ENCODE data around the gene CCDC136.
A peak's percentile ranks its signal among the peaks of the same experiment; 100 is the strongest.

CCDC136 gene

DNA sequence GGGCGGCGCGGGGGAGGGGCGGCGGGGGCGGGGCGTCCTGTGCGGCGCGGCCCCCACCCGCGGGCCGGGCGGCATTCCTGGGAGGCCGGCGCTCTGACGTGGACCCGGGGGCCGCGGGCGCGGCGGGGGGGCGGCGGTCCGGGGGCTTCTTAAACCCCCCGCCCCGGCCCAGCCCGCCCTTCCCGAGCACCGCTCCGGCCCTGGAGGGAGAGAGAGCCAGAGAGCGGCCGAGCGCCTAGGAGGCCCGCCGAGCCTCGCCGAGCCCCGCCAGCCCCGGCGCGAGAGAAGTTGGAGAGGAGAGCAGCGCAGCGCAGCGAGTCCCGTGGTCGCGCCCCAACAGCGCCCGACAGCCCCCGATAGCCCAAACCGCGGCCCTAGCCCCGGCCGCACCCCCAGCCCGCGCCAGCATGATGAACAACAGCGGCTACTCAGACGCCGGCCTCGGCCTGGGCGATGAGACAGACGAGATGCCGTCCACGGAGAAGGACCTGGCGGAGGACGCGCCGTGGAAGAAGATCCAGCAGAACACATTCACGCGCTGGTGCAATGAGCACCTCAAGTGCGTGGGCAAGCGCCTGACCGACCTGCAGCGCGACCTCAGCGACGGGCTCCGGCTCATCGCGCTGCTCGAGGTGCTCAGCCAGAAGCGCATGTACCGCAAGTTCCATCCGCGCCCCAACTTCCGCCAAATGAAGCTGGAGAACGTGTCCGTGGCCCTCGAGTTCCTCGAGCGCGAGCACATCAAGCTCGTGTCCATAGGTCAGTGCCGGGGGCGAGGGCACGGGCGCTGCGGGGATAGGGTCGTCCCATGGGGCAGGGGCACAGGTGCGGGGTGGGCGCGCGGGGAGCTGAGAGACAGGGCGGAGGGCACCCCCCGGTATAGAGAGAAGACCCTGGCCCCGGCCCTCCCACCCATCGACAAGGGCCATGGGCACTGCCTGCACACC, 38.7 kb downstream of the CCDC136 start, which contains the start of gene FLNC:
FLNC (plus strand) TSS at position 176 of the 947 bp plus-strand sequence; CDS start at position 408, 232 bp downstream.
- peaks cover 46% of the 10 kb centered on the region for H3K27me3 Mint-ChIP-seq
- no peak within 1 kb of the TSS for H3K27ac Mint-ChIP-seq
- H3K4me1 Mint-ChIP-seq (ENCODE audit: low read depth) = peaks cover 19% of the 10 kb centered on the region
- H3K36me3 Mint-ChIP-seq (ENCODE audit: low read depth) = no peaks in the 10 kb centered on the region
- no peaks in the 10 kb centered on the region for H3K9me3 Mint-ChIP-seq
- H3K4me3 Mint-ChIP-seq = peak within 1 kb of the TSS; percentile 51

DNA sequence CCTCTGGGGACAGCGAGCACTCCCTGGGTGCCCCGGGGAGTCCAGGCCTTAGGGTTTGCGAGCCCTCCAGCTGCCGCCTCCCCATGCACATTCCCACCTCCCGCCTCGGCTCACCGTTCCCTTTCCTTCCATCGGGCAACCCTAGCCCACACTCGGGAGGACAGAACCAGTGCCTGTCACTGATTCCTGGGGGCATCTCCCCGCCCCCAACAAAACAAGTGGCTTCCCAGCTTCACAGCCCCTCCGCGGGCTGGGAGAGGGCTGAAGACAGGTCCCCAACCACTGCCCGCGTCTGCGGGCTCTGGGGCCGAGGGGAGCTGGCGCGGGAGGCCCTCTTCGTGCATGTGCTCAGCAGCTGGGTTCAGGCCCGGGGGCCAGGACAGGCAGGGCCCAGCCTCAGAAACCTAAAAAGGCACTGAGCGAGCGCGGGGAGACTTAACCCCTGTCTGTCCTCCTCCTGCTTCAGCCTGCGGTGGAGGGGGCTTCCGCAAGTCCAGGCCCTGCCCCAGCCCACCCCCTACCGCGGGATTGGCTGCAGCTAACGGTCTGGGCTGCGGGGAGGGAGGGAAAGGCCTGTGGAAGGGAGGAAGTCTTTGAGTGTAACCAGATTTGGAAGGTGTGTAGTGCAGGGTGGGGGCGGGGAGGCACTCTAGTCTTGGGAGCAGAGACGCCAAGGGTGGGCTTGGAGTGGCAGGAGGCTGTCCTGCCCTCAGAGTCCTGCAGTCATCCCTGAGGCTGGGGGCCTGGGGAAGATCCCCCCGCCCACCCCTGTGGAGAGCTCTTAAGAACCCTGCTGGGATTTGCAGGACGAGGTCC, 39.6 kb downstream of the CCDC136 start:
- H3K4me1 Mint-ChIP-seq (ENCODE audit: low read depth) = peaks cover 19% of the 10 kb centered on the region
- H3K9me3 Mint-ChIP-seq = no peaks in the 10 kb centered on the region
- peaks cover 46% of the 10 kb centered on the region for H3K27me3 Mint-ChIP-seq
- H3K27ac Mint-ChIP-seq = no peak overlapping the region
- H3K4me3 Mint-ChIP-seq = peak overlapping the region; percentile 35
- H3K36me3 Mint-ChIP-seq (ENCODE audit: low read depth) = no peaks in the 10 kb centered on the region

DNA sequence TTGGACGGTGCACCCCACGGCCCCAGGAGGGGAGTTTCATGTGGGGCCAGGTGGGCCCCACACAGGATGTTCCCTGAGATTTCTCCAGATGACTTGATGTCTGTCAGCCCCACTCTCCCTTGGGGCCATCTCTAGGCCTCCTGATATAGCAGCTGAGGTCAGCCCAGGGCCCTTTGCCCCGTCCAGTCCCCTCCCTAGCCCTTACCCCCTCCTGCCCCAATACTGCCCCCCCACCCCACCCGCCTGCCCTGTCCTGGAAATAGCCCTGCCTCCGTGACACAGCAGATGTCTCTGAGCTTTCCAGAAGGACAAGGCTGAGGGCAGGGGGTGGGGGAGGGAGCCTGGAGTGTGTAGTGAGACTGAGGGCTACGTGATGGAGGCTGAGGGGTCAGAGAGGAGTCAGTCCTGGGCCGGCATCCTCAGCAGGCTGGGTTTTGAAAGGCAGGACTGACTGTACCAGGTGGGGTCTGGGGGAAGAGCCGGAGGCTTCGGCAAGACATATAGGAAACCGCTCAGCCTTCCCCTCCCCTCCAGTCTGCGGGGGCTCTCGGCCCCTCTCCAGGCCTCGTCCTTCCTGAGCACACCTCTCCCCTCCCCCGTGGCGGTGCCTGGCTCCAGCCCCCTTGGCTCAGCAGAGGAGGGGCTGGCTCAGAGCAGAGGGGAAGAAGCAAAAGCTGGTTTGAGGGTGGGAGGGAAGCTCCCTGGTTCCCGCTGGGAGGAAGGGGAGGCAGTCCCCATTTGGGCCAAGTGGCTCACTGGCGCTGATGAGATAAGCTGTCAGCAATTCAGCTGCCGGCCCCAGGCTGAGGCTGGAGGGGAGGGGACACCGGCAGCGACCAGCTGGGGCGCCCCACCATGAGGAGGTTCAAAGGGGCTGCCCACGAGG, 40.5 kb downstream of the CCDC136 start:
- Mint-ChIP-seq H3K27ac (no peak overlapping the region), H3K4me3 (no peak overlapping the region), H3K27me3 (peaks cover 40% of the 10 kb centered on the region), H3K4me1 (ENCODE audit: low read depth) (peaks cover 19% of the 10 kb centered on the region), H3K9me3 (no peaks in the 10 kb centered on the region), H3K36me3 (ENCODE audit: low read depth) (no peaks in the 10 kb centered on the region)

DNA sequence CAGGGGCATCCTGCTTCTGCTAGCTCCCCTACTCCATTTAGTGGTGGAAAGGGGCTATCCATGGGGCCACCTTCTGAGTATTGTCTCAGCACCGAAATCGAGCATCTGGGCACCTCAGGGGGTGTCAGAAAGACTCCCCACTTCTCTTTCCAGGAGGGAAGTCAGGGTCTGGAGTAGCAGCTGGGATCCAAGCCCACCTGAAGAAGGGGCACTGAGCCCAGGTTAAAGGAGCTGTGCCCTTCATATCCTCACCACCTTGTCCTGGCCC, 41.0 kb downstream of the CCDC136 start:
- peaks cover 19% of the 10 kb centered on the region for H3K4me1 Mint-ChIP-seq (ENCODE audit: low read depth)
- H3K36me3 Mint-ChIP-seq (ENCODE audit: low read depth) = no peaks in the 10 kb centered on the region
- no peaks in the 10 kb centered on the region for H3K9me3 Mint-ChIP-seq
- H3K27ac Mint-ChIP-seq = no peak overlapping the region
- H3K4me3 Mint-ChIP-seq = no peak overlapping the region
- peaks cover 38% of the 10 kb centered on the region for H3K27me3 Mint-ChIP-seq

DNA sequence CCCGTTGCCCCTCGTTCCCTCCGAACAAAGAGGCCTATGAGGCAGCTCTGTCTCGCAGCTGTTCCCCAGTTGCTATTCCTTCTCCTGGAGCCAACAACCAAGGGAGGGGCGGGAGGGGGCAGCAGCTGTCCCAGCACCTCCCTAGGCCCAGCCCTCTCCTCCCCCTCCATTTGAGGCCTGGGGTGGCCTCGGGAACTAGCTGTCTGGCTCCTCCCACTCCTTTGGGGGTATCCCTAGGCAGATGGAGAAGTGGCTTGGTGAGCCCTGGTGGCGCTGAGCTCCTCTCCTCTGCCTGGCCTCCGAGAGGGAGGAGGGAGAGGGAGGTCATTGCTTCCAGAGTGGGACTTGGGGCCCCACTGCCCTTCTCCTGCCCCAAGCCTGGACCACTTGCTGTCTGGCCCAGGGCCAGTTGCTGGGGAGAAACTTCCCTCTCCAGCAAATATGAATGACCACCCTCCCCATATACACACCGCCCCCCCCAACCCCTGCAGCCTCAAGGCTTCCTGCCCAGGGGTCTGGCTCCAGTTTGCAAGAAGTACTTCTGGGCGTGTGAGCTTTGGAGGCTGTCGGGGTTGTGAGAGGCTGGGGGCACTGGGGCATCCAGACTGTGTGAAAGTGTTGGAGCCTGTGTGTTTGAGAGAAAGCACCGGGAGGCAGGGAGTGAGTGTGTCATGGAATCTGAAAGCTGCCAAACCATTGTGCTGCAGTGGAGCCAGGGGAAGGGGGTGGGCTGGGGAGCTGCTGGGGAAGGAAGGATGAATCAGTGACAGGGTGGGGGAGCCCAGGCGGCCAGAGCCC, 41.6 kb downstream of the CCDC136 start:
- H3K4me3 Mint-ChIP-seq = no peak overlapping the region
- H3K4me1 Mint-ChIP-seq (ENCODE audit: low read depth) = peaks cover 19% of the 10 kb centered on the region
- H3K27me3 Mint-ChIP-seq = peaks cover 32% of the 10 kb centered on the region
- no peaks in the 10 kb centered on the region for H3K9me3 Mint-ChIP-seq
- no peaks in the 10 kb centered on the region for H3K36me3 Mint-ChIP-seq (ENCODE audit: low read depth)
- H3K27ac Mint-ChIP-seq = no peak overlapping the region

DNA sequence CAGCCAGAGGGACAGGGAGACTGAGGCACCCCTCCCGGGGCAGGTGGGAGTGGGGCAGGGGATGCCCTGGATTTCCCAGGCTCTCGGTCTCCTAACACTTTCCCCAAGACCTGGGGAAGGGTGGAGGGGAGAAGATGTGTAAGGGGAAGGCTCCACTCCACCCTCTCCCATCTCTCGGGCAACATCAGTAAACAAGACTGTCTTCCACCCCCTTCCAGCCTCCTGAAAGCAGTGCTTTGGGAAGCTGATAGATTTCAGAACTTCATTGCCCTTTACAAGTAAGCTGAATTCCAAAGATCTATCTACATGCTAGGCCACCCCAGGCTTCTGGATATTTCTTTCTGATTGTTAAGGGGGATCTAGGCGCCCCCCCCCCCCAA, 42.2 kb downstream of the CCDC136 start:
- Mint-ChIP-seq H3K4me1 (ENCODE audit: low read depth) (peaks cover 19% of the 10 kb centered on the region), H3K36me3 (ENCODE audit: low read depth) (no peaks in the 10 kb centered on the region), H3K4me3 (no peak overlapping the region), H3K9me3 (no peaks in the 10 kb centered on the region), H3K27me3 (peaks cover 27% of the 10 kb centered on the region), H3K27ac (no peak overlapping the region)

DNA sequence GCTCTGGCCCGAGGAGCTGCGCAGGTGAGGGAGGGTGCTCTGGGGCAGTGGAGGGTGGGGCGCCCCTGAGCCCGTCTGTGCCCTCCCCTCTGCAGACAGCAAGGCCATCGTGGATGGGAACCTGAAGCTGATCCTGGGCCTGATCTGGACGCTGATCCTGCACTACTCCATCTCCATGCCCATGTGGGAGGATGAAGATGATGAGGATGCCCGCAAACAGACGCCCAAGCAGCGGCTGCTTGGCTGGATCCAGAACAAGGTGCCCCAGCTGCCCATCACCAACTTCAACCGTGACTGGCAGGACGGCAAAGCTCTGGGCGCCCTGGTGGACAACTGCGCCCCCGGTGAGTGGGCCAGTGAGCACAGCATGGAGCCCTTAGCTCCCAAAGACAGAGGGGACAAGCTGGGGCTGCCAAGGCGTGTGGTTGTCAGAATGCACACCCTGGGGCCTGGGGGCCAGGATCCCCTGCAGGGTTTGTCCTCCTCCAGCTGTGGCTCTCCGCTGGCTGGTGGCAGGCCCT, 43.5 kb downstream of the CCDC136 start:
- Mint-ChIP-seq H3K4me3 (no peak overlapping the region), H3K9me3 (no peaks in the 10 kb centered on the region), H3K27me3 (peaks cover 18% of the 10 kb centered on the region), H3K36me3 (ENCODE audit: low read depth) (no peaks in the 10 kb centered on the region), H3K27ac (no peak overlapping the region), H3K4me1 (ENCODE audit: low read depth) (peaks cover 15% of the 10 kb centered on the region)

DNA sequence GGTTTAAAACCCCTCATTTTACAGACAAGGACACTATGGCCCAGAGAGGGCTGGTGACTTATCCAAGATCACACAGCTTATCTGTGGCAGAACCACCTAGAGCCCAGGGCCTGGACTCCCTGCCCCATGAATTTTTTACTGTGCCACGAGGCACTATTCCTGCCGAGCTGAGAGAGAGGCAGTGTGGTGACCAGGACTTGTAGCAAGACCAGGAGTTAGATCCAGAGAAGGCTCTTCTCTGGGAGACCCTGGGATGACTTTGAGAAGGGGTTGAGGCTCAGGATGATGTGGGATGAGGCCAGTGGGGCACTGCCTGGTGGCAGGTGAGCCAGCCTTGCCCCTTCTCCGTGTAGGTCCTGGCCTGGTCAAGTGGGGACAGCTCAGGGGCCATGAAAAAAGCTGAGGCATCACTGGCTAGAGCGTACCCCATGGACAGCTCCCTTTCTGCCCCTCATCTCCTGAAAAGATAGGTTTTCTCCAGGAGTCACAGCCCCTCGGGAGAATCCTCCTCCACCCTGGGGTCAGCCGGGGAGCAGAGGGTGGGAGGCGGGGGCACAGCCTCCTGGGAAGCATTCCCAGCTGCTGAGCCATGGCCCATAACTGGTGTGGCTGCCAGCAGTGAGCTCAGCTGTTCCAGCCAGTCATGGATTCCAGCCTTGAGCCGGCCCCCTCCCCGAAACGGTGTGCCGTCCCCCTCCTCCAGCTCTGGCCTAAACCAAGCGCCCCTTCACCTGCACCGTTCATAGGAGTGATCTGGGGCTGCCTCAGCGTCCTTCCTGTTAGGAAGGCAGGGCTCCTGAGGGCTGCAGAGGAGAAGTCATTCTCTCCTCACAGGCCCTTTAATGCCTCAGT, 44.2 kb downstream of the CCDC136 start:
- Mint-ChIP-seq H3K4me3 (no peak overlapping the region), H3K27ac (no peak overlapping the region), H3K4me1 (ENCODE audit: low read depth) (peaks cover 9% of the 10 kb centered on the region), H3K9me3 (no peaks in the 10 kb centered on the region), H3K36me3 (ENCODE audit: low read depth) (no peaks in the 10 kb centered on the region), H3K27me3 (peaks cover 12% of the 10 kb centered on the region)

DNA sequence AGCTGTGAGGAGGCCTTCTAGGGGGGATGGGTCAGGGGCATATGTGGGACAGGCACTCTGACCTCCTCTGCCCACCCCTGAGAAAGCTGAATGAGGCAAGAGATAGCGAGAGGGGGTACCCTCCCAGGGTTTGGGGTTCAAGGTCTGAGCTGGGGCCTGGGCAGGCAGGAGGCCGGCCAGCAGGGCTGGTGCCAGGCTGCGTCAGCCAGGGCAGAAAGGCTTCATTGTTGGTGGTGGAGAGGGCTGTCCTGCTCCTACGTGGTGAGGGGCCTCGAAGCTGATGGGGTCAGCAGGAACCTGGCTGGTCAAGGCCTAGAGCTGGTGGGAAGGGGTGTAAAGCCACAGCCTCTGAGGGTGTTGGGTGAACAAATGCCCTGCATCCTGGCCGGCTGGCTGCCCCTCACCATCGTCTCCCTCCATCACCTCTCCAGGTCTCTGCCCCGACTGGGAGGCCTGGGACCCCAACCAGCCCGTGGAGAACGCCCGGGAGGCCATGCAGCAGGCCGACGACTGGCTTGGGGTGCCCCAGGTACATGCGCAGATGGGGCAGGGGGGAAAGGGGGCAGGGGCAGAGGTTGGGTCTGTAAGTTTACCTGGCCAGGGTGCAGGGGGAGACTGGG, 45.1 kb downstream of the CCDC136 start:
- Mint-ChIP-seq H3K27me3 (peaks cover 4% of the 10 kb centered on the region), H3K4me3 (no peak overlapping the region), H3K4me1 (ENCODE audit: low read depth) (peaks cover under 1% of the 10 kb centered on the region), H3K36me3 (ENCODE audit: low read depth) (no peaks in the 10 kb centered on the region), H3K9me3 (no peaks in the 10 kb centered on the region), H3K27ac (no peak overlapping the region)

DNA sequence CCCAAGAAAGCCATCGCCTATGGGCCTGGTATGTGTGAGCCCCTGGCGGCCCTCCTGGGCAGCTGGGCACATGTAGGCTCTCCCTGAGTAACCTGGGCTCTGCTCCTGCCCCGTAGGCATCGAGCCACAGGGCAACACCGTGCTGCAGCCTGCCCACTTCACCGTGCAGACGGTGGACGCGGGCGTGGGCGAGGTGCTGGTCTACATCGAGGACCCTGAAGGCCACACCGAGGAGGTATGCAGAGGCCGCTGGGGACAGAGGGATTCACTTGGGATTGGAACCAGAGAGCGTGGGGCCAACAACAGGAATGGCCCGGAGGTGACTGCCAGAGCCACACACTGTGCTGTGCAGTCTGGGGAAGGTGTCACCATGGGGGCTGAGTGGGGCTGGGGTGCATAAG, 45.8 kb downstream of the CCDC136 start:
- Mint-ChIP-seq H3K4me1 (ENCODE audit: low read depth) (no peaks in the 10 kb centered on the region), H3K27me3 (peaks cover 4% of the 10 kb centered on the region), H3K36me3 (ENCODE audit: low read depth) (no peaks in the 10 kb centered on the region), H3K4me3 (no peak overlapping the region), H3K27ac (no peak overlapping the region), H3K9me3 (no peaks in the 10 kb centered on the region)

DNA sequence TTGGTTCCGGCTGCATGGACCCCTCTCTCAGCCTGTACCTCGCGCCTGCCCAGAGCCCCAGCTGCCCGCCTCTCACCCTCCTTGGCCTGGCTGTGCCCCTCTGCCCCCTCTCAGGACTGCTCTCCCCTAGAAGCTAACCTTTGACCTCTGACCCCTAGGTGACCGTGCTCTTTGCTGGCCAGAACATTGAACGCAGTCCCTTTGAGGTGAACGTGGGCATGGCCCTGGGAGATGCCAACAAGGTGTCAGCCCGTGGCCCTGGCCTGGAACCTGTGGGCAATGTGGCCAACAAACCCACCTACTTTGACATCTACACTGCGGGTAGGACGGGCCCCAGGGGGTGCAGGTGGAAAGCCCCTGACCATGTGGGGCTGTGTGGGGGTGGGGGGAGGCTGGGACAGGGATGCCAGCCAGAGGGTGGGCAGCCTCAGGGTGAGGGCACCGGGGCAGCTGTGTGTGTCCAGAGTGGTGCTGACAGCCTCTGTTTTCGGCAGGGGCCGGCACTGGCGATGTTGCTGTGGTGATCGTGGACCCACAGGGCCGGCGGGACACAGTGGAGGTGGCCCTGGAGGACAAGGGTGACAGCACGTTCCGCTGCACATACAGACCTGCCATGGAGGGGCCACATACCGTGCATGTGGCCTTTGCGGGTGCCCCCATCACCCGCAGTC, 46.5 kb downstream of the CCDC136 start:
- Mint-ChIP-seq H3K27me3 (peaks cover 4% of the 10 kb centered on the region), H3K4me3 (no peak overlapping the region), H3K9me3 (no peaks in the 10 kb centered on the region), H3K4me1 (ENCODE audit: low read depth) (no peaks in the 10 kb centered on the region), H3K36me3 (ENCODE audit: low read depth) (no peaks in the 10 kb centered on the region), H3K27ac (no peak overlapping the region)

DNA sequence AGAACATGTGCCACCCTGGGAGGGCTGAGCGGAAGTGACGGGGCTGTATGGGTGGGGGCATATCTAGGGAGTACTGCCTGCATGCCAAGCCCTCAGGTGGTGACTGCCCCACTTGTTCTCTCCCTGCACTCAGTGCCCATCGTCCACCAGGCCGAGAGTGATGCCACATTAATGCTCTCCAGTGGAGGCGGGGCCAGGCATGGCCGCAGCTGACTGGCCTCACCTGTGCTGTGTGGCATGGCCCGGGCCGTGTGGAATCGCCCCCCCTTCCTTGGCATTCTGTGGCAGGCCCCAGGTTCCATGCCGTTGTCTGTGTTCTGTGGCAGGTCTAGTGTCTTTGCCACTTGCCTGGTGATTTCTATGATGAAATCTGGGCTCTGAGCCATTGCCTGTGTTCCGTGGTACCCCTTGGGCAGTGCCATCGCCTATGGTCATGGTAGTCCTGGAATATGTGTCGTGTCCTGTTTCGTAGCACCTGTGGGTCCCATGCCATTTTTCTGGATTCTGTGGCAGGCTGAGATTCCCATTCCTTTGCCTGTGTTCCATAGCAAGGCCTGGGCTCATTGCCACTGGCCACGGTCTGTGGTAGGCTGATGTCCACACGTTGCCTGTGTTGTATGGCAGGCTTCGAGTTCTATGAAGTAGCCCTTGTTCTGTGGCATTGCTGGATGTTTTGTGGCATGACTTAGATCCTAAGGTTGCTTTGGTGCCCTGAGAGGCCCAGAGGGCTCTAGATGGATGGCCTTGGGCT, 47.4 kb downstream of the CCDC136 start:
- no peaks in the 10 kb centered on the region for H3K27me3 Mint-ChIP-seq
- no peaks in the 10 kb centered on the region for H3K36me3 Mint-ChIP-seq (ENCODE audit: low read depth)
- H3K4me3 Mint-ChIP-seq = no peak overlapping the region
- H3K9me3 Mint-ChIP-seq = no peaks in the 10 kb centered on the region
- H3K27ac Mint-ChIP-seq = no peak overlapping the region
- no peaks in the 10 kb centered on the region for H3K4me1 Mint-ChIP-seq (ENCODE audit: low read depth)
